ENCODE measurements around the gene TRAPPC10. TPM values are rescaled to one million over a fixed set of nuclear protein-coding genes. Genes with fewer than 3 reads are reported as not detected.
A peak's percentile ranks its signal among the peaks of the same experiment; 100 is the strongest.

TRAPPC10 gene
- total RNA-seq, 2 donors from 2014 or later, result 14.4 to 38.9 TPM

GRCh38 chr21:44052071-44052829 is 40.1 kb downstream of the TRAPPC10 start:
- no peak for TF ChIP-seq CTCF (IDR thresholded peaks at IDR 0.05)
- TF ChIP-seq POLR2A (IDR thresholded peaks at IDR 0.05), result no peak
- no peak for TF ChIP-seq POLR2AphosphoS5 (IDR thresholded peaks at IDR 0.05)
- Histone ChIP-seq H3K4me3 (no peak overlapping the region), H3K9me3 (no peaks in the 10 kb centered on the region), H3K36me3 (no peaks in the 10 kb centered on the region), H3K4me1 (replicated peaks) (peaks cover 12% of the 10 kb centered on the region), H3K27me3 (replicated peaks; ENCODE audit: insufficient read depth) (no peaks in the 10 kb centered on the region), H3K27ac (peak overlapping the region; percentile 39 to 75)
- intact Hi-C loops (cut with DNase I), result no loop called here
- WGBS, result 47% methylated on average over 14 of the region's 14 CpGs
- peak; percentile 14 for DNase-seq (ENCODE audit: low spot score)

GRCh38 chr21:44052830-44053226 is 40.7 kb downstream of the TRAPPC10 start:
- no peak for TF ChIP-seq POLR2AphosphoS5 (IDR thresholded peaks at IDR 0.05)
- no peak for DNase-seq (ENCODE audit: low spot score)
- intact Hi-C loops (cut with DNase I), result no loop called here
- Histone ChIP-seq H3K36me3 (no peaks in the 10 kb centered on the region), H3K27me3 (replicated peaks; ENCODE audit: insufficient read depth) (no peaks in the 10 kb centered on the region), H3K9me3 (no peaks in the 10 kb centered on the region), H3K4me1 (replicated peaks) (peaks cover 12% of the 10 kb centered on the region), H3K27ac (peak overlapping the region; percentile 39 to 75), H3K4me3 (no peak overlapping the region)
- 80% methylated on average over 6 of the region's 6 CpGs for WGBS

GRCh38 chr21:44053567-44053966 is 41.5 kb downstream of the TRAPPC10 start:
- WGBS, result 95% methylated on average over 9 of the region's 9 CpGs
- DNase-seq (ENCODE audit: low spot score), result no peak

GRCh38 chr21:44054710-44055109 is 42.6 kb downstream of the TRAPPC10 start:
- 57% methylated on average over 5 of the region's 5 CpGs for WGBS
- no peaks in the 10 kb centered on the region for H3K36me3 ChIP-seq
- no peak overlapping the region for H3K4me3 ChIP-seq
- no peaks in the 10 kb centered on the region for H3K9me3 ChIP-seq
- intact Hi-C loops (cut with DNase I), result no loop called here
- DNase-seq (ENCODE audit: low spot score), result no peak
- no peak overlapping the region for H3K27ac ChIP-seq
- no peaks in the 10 kb centered on the region for H3K27me3 ChIP-seq (replicated peaks; ENCODE audit: insufficient read depth)
- TF ChIP-seq POLR2AphosphoS5 (IDR thresholded peaks at IDR 0.05), result no peak
- no peak for TF ChIP-seq CTCF (IDR thresholded peaks at IDR 0.05)
- TF ChIP-seq POLR2A (IDR thresholded peaks at IDR 0.05), result no peak
- H3K4me1 ChIP-seq (replicated peaks), result peaks cover 12% of the 10 kb centered on the region

More at GRCh38 chr21:44053567-44053966, 41.5 kb downstream of the TRAPPC10 start:
- H3K4me1 ChIP-seq (replicated peaks), result peaks cover 12% of the 10 kb centered on the region
- intact Hi-C loops (cut with DNase I), result no loop called here
- no peak overlapping the region for H3K4me3 ChIP-seq
- no peaks in the 10 kb centered on the region for H3K9me3 ChIP-seq
- no peaks in the 10 kb centered on the region for H3K27me3 ChIP-seq (replicated peaks; ENCODE audit: insufficient read depth)
- no peak for TF ChIP-seq POLR2A (IDR thresholded peaks at IDR 0.05)
- TF ChIP-seq POLR2AphosphoS5 (IDR thresholded peaks at IDR 0.05), result no peak
- TF ChIP-seq CTCF (IDR thresholded peaks at IDR 0.05), result no peak
- no peak overlapping the region for H3K27ac ChIP-seq
- H3K36me3 ChIP-seq, result no peaks in the 10 kb centered on the region

- Histone ChIP-seq H3K9me3 (no peaks in the 10 kb centered on the region), H3K4me1 (replicated peaks) (peaks cover 7% of the 10 kb centered on the region), H3K36me3 (no peaks in the 10 kb centered on the region), H3K27ac (no peak overlapping the region), H3K27me3 (replicated peaks; ENCODE audit: insufficient read depth) (no peaks in the 10 kb centered on the region), H3K4me3 (no peak overlapping the region)
- TF ChIP-seq POLR2AphosphoS5 (IDR thresholded peaks at IDR 0.05) (no peak), CTCF (IDR thresholded peaks at IDR 0.05) (no peak), POLR2A (IDR thresholded peaks at IDR 0.05) (no peak)
- no peak for DNase-seq (ENCODE audit: low spot score)
- intact Hi-C loops (cut with DNase I), result no loop called here
- 94% methylated on average over 9 of the region's 9 CpGs for WGBS
These were observed 44.9 kb downstream of the TRAPPC10 start for GRCh38 chr21:44057055-44057454.
